Lower lobe of right lung (tissue), 2 donors: ENCODE measurements around the gene LIMS2. TPM values are rescaled to one million over a fixed set of nuclear protein-coding genes. Genes with fewer than 3 reads are reported as not detected.

Experiments used
- ATAC-seq, 2 donors: fragments of 200-7000 bp; cut with Tn5 transposase; one replicate each; pipeline ENCODE4 v1.9.1; 2020 to 2022; ENCODE audit warnings: mild to moderate bottlenecking in 2 of 2, moderate library complexity in 2 of 2
- DNase-seq: peaks from one replicate; pipeline ENCODE4 v3.0.0-alpha.2; 2020
- H3K27ac ChIP-seq: fragments of 200-600 bp; one replicate; pipeline ENCODE4 v1.8.0; 2022
- H3K27me3 ChIP-seq: fragments of 200-600 bp; one replicate; pipeline ENCODE4 v1.8.0; 2022; ENCODE audit warnings: low read depth
- H3K36me3 ChIP-seq: fragments of 200-600 bp; one replicate; pipeline ENCODE4 v1.8.0; 2022; ENCODE audit warnings: mild to moderate bottlenecking
- H3K4me1 ChIP-seq: fragments of 200-600 bp; one replicate; pipeline ENCODE4 v1.8.0; 2022
- H3K4me3 ChIP-seq: fragments of 200-600 bp; one replicate; pipeline ENCODE4 v1.8.0; 2022; ENCODE audit warnings: mild to moderate bottlenecking
- H3K9me3 ChIP-seq: fragments of 200-600 bp; one replicate; pipeline ENCODE4 v1.8.0; 2022
- intact Hi-C: fragments of 100-400 bp; cut with DNase I; formaldehyde crosslinking; loops from one replicate; pipeline ENCODE4 v1.11.0; 2022
- total RNA-seq: library from RNA; stranded (reverse); fragmentation: NEBNext Ultra II Directional; extraction: Animal tissue kit (Norgen Biotek cat#: 25700); gene quantifications from one replicate; pipeline ENCODE4 v1.2.1, GENCODE V29; 2021
- TF ChIP-seq, protein P1 (sequence below): fragments of 200-600 bp; IDR thresholded peaks from one replicate; pipeline ENCODE4 v1.8.0; 2022; ENCODE audit warnings: antibody characterized with exemption, mild to moderate bottlenecking
- donor health status: DM: no; HTN: yes; CAD: no; lungs with severe emphysema.

The LIMS2 gene
- total RNA-seq, 1 donor from 2014 or later = 148 TPM

DNA sequence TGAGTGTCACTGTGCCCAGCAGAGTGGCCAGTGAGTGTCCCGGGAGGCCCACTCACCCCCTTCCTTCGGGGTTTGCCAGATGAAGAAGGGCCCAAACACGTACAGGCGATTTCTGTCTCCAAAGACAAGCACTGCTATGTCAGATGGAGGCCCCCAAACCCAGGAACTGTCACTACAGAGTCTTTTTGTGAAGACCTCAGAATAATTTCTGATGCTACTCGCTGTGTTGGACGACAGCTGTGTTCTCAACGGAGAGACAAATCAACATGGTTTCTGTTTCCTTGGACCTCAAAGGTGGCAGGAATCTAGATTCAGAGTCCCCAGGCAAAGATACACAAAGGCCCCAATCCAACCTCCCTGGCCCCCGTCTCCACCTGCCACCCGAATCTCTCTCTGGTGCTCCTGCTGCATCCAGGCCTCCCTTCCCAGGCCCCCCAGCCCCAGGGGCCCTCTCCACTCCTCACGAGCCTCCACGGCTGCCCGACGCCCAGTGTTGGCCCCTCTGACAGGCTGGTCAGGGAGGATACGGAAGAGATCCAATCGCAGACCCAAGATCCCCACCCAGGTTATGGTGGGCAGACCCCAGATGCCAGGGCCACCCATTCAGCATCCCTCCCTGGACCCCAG, 31.8 kb downstream of the LIMS2 start:
- DNase-seq = no peak
- Histone ChIP-seq H3K4me3 (no peak overlapping the region), H3K27ac (no peak overlapping the region), H3K27me3 (no peaks in the 10 kb centered on the region), H3K4me1 (peaks cover 50% of the 10 kb centered on the region), H3K36me3 (peaks cover 15% of the 10 kb centered on the region), H3K9me3 (no peaks in the 10 kb centered on the region)
- no peak for ATAC-seq
- TF ChIP-seq, protein P1, sequence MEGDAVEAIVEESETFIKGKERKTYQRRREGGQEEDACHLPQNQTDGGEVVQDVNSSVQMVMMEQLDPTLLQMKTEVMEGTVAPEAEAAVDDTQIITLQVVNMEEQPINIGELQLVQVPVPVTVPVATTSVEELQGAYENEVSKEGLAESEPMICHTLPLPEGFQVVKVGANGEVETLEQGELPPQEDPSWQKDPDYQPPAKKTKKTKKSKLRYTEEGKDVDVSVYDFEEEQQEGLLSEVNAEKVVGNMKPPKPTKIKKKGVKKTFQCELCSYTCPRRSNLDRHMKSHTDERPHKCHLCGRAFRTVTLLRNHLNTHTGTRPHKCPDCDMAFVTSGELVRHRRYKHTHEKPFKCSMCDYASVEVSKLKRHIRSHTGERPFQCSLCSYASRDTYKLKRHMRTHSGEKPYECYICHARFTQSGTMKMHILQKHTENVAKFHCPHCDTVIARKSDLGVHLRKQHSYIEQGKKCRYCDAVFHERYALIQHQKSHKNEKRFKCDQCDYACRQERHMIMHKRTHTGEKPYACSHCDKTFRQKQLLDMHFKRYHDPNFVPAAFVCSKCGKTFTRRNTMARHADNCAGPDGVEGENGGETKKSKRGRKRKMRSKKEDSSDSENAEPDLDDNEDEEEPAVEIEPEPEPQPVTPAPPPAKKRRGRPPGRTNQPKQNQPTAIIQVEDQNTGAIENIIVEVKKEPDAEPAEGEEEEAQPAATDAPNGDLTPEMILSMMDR = no peak
- intact Hi-C loops = no loop called here

DNA sequence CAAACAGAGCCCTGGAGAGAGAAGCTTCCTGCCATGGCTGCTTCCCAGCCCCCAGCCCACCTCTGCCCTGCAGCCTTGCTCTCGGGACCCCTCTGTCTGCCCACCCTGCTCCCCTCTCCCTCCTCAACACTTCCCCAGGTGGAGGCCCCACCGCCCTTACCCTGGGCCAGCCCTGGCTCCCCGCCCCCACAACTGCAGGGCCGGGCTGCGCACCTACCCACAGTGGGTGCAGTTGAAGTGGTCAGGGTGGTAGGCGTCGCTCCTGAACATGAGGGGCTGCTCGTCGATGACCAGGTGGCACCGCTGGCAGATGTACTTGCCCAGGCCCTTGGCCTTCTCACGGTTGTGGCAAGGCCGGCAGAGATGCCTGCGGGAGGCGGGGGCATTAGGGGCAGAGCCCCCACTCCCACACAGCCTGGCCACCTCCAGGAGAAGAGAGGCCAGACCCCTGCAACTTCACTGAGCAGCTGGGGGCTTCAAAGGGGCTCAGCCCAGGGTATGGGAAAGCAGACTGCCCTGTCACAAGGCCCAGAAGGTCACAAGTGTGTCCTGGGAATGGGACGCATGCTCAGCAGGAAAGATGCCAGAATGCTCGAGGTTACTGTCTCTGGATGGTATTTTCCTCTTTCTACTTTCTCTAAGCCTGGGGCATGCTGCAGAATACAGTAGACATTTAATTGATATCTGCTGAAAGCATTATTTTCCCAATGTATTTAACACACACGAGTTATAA, 32.5 kb downstream of the LIMS2 start:
- TF ChIP-seq, protein P1 = no peak
- Histone ChIP-seq H3K4me1 (peaks cover 53% of the 10 kb centered on the region), H3K27ac (peak overlapping the region; percentile 56), H3K36me3 (peaks cover 15% of the 10 kb centered on the region), H3K4me3 (no peak overlapping the region), H3K9me3 (no peaks in the 10 kb centered on the region), H3K27me3 (no peaks in the 10 kb centered on the region)
- no peak for DNase-seq
- no peak for ATAC-seq
- intact Hi-C loops = no loop called here

DNA sequence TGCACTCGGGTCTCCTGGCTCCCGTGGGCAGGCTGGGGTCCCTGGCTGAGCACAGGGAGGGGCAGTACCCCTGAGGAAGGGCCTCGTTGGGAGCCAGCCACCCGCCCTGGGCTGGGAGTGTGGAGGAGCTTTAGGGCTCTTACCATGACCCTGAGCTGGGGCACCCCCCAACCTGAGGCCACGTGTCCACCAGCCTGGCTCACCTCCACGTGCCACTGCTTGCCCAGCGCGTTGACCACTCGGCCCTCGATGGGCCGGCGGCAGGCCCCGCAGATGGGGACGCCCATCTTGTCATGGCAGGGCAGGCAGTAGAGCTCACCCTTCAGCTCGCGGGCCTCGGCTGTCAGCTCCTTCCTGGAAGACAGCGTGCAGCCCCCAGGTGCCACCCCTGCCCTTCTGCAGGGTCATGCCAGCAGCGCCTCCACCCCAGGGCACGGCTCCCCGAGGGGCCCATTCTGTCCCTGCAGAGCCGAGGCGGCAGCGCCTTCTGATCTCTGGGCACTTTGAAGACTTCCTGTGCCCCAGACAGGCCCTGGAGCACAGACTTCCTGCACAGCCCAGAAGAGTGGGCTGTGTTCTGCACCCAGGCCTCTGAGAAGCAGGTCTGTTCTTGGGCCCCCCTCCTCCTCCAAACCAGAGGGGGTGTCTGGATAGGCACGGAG, 33.4 kb downstream of the LIMS2 start:
- Histone ChIP-seq H3K9me3 (no peaks in the 10 kb centered on the region), H3K4me1 (peaks cover 53% of the 10 kb centered on the region), H3K36me3 (peaks cover 15% of the 10 kb centered on the region), H3K27ac (peak overlapping the region; percentile 56), H3K27me3 (no peaks in the 10 kb centered on the region), H3K4me3 (no peak overlapping the region)
- TF ChIP-seq, protein P1 = no peak
- no peak for DNase-seq
- intact Hi-C loops = no loop called here
- no peak for ATAC-seq

DNA sequence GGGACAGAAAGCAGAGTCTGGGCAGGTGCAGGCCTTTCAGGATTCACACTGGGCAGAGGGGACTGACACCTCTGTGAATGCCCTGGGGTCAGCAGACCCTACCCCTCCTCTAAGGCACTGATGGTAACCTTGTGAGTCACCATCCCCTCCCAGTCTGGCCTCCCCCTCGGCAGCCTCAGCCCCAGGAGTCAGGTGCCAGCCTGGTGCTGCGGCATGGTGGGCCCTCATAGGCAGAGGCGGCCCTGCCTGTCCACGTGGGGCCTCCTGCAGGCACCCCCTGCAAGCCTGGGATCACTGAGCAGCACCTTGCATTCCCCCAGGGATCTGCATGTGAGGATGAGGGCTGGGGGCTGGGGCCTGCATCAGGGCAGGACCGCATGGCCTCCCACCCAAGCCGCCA, 34.2 kb downstream of the LIMS2 start:
- no peak overlapping the region for H3K4me3 ChIP-seq
- H3K36me3 ChIP-seq = peaks cover 15% of the 10 kb centered on the region
- intact Hi-C loops = no loop called here
- peak overlapping the region; percentile 56 for H3K27ac ChIP-seq
- no peaks in the 10 kb centered on the region for H3K9me3 ChIP-seq
- peaks cover 53% of the 10 kb centered on the region for H3K4me1 ChIP-seq
- ATAC-seq (no peak), DNase-seq (no peak)
- H3K27me3 ChIP-seq = no peaks in the 10 kb centered on the region
- TF ChIP-seq, protein P1 = no peak

DNA sequence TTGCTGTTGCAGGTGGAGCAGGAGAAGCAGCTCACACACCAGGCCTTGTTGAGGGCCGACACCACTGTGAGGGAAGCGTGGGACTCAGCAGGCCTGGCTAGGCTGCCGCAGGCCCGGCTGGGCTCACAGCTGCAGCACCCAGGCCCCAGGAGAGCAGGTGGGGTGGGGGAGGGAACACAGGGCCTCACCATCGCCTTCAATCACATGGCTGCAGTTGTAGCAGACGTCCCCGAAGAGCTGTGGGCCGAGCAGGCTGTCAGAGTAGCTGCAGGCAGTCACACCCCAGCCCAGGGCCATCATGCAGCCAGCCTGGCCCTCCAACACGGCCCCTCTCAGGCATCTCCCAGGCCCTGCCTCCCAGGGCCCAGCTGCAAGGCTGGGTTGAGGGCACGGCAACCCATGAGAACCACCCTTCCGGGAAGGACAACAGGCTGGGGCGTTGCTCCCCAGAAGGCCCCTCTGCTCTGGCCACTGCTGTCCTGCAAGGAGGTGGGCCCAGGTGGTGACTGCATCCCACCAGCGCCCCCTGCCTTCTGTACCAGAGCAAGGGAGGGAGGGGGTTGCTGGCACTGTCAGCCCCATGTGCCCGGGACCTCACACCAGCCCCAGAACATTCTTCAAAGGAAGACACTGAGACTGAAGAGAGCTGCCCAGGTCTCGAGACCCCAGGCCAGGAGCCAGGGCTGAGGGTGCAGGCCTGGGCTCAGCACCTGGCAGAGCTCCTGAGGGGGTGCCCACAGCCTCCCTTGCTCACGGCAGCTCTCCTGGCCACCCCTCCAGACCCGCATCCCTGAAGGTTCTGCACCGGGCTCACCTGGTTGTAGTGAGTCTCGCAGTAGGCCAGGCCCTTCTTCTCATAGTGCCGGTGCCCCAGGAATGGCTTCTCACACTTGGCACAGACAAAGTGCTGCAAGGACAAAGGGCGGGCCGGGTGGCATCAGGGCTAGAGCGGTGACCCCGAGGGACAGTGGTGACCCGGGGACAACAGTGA, 35.0 kb downstream of the LIMS2 start:
- Histone ChIP-seq H3K4me3 (no peak overlapping the region), H3K9me3 (no peaks in the 10 kb centered on the region), H3K4me1 (peaks cover 55% of the 10 kb centered on the region), H3K27ac (peak overlapping the region; percentile 56), H3K27me3 (no peaks in the 10 kb centered on the region), H3K36me3 (peaks cover 15% of the 10 kb centered on the region)
- TF ChIP-seq, protein P1 = peak; percentile 5
- intact Hi-C loops = no loop called here
- DNase-seq (no peak), ATAC-seq (no peak)
